HCT116 (cell line): ENCODE data around the gene RAB3B. TPM values are rescaled to one million over a fixed set of nuclear protein-coding genes. Genes with fewer than 3 reads are reported as not detected.

Experiments
- ATAC-seq: fragments of 200-7000 bp; cut with Tn5 transposase; 2 replicates; pipeline ENCODE4 v1.9.1; 2020; ENCODE audit warnings: mild to moderate bottlenecking, moderate library complexity
- BruUV-seq: library from RNA; stranded (reverse); fragments of 400-500 nt; replicated peaks from 2 replicates; lab custom pipeline; 2021; lab: Mats Ljungman, UMichigan
- CTCF ChIA-PET: fragments of 300-600 bp; sonication (Branson Sonifier 250); formaldehyde crosslinking; loops from one replicate; lab custom pipeline; 2021; ENCODE audit warnings: antibody characterized with exemption; lab: Charles Lee
- POLR2A ChIA-PET: fragments of 300-600, 350-600 bp; sonication (Branson Sonifier 250); formaldehyde crosslinking; loops from one replicate; lab custom pipeline; 2021; ENCODE audit warnings: antibody characterized with exemption; lab: Charles Lee
- RAD21 ChIA-PET, 2 experiments: fragments of 300-600 bp; sonication (Branson Sonifier 250); formaldehyde crosslinking; loops; one replicate each; lab custom pipeline; 2023; ENCODE audit warnings: low total read pairs in 2 of 2; ENCODE audit not compliant: uncharacterized antibody in 2 of 2, unreplicated experiment in 2 of 2, low non-redundant PET in 1 of 2; lab: Charles Lee
- DNase-seq: peaks from one replicate; pipeline ENCODE4 v3.0.0-alpha.2; 2010; ENCODE audit warnings: low read depth, low spot score
- H2AFZ ChIP-seq: fragments of 200-600 bp; shearing (Covaris generic), sonication (generic); 2 replicates; pipeline ENCODE4 v1.6.1; 2017; ENCODE audit warnings: low read depth, mixed run types, mixed read lengths, antibody characterized with exemption, low read length; ENCODE audit not compliant: poor library complexity, severe bottlenecking
- H3K27ac ChIP-seq: 2 replicates; pipeline ENCODE4 v1.5.1; 2012; ENCODE audit warnings: low read depth, low read length
- H3K27me3 ChIP-seq: fragments of 200-600 bp; sonication (generic); 2 replicates; pipeline ENCODE4 v1.6.1; 2016; ENCODE audit warnings: mixed run types, low read length, mixed read lengths; ENCODE audit not compliant: insufficient read depth
- H3K36me3 ChIP-seq, 2 experiments: fragments of 200-500 bp in 1 of 2; fragments of 200-600 bp in 1 of 2; sonication (Bioruptor generic) in 1 of 2; sonication (generic) in 1 of 2; 2 replicates each; pipeline versions ENCODE4 v1.5.1 to v1.6.1; 2014 to 2016; ENCODE audit warnings: low read length in 2 of 2, inconsistent platforms in 1 of 2, mixed read lengths in 1 of 2, mixed run types in 1 of 2; ENCODE audit not compliant: insufficient read depth in 2 of 2, control insufficient read depth in 1 of 2
- H3K4me1 ChIP-seq, 2 experiments: fragments of 200-600 bp in 1 of 2; sonication (generic) in 1 of 2; 2 replicates each; pipeline versions ENCODE4 v1.5.1 to v1.6.1; 2012 to 2017; ENCODE audit warnings: low read length in 2 of 2, inconsistent platforms in 1 of 2, mild to moderate bottlenecking in 1 of 2, mixed read lengths in 1 of 2, mixed run types in 1 of 2, moderate library complexity in 1 of 2; ENCODE audit not compliant: insufficient read depth in 2 of 2, control insufficient read depth in 1 of 2
- H3K4me2 ChIP-seq: fragments of 200-600 bp; sonication (generic); 2 replicates; pipeline ENCODE4 v1.6.1; 2017; ENCODE audit warnings: mixed run types, low read length, mixed read lengths
- H3K4me3 ChIP-seq, 2 experiments: fragments of 200-600 bp in 1 of 2; sonication (generic) in 1 of 2; replicated peaks in 1 of 2; 2 replicates each; pipeline ENCODE4 v1.5.1; 2011 to 2016; ENCODE audit warnings: low read length in 2 of 2, control low read depth in 1 of 2, low read depth in 1 of 2, mild to moderate bottlenecking in 1 of 2, mixed read lengths in 1 of 2, mixed run types in 1 of 2
- H3K79me2 ChIP-seq: fragments of 200-600 bp; sonication (generic); 2 replicates; pipeline ENCODE4 v1.6.1; 2017; ENCODE audit warnings: mild to moderate bottlenecking, mixed run types, low read length, moderate library complexity, mixed read lengths; ENCODE audit not compliant: insufficient read depth
- H3K9ac ChIP-seq: fragments of 200-600 bp; sonication (generic); 2 replicates; pipeline ENCODE4 v1.6.1; 2016; ENCODE audit warnings: low read length, mixed read lengths
- H3K9me2 ChIP-seq: fragments of 200-600 bp; sonication (generic), shearing (Covaris generic); 2 replicates; pipeline ENCODE4 v1.6.1; 2017; ENCODE audit warnings: mixed run types, mild to moderate bottlenecking, moderate library complexity; ENCODE audit not compliant: insufficient read depth
- H3K9me3 ChIP-seq, 2 experiments: fragments of 200-500 bp in 1 of 2; fragments of 200-600 bp in 1 of 2; sonication (Bioruptor generic) in 1 of 2; sonication (generic) in 1 of 2; 2 replicates each; pipeline ENCODE4 v1.6.1; 2014 to 2017; ENCODE audit warnings: low read length in 2 of 2, mixed read lengths in 2 of 2, inconsistent platforms in 1 of 2, low read depth in 1 of 2, mild to moderate bottlenecking in 1 of 2, mixed run types in 1 of 2, moderate library complexity in 1 of 2; ENCODE audit not compliant: control insufficient read depth in 1 of 2, insufficient read depth in 1 of 2
- H4K20me1 ChIP-seq: fragments of 200-600 bp; sonication (generic), shearing (Covaris generic); 2 replicates; pipeline ENCODE4 v1.6.1; 2017; ENCODE audit warnings: mixed run types, mild to moderate bottlenecking, moderate library complexity; ENCODE audit not compliant: insufficient read depth
- RAD21 ChIP-seq: IDR thresholded peaks from 2 replicates; pipeline ENCODE4 v1.6.1; 2012; ENCODE audit warnings: low read depth, mild to moderate bottlenecking
- TCF7L2 ChIP-seq: IDR thresholded peaks from 2 replicates; pipeline ENCODE4 v1.7.0; 2011; ENCODE audit warnings: borderline replicate concordance, inconsistent platforms; ENCODE audit not compliant: insufficient read depth, insufficient read length; ENCODE audit errors: extremely low read depth
- intact Hi-C: fragments of 100-400 bp; cut with micrococcal nuclease; formaldehyde crosslinking; loops from 2 replicates; pipeline ENCODE4 v1.10.0; 2022
- total RNA-seq: library from RNA; stranded (reverse); gene quantifications from one replicate; pipeline ENCODE4 v1.2.1, GENCODE V29; 2021; ENCODE audit not compliant: unreplicated experiment

Gene RAB3B
- total RNA-seq, 1 experiment from 2014 or later, result 15.1 TPM

DNA sequence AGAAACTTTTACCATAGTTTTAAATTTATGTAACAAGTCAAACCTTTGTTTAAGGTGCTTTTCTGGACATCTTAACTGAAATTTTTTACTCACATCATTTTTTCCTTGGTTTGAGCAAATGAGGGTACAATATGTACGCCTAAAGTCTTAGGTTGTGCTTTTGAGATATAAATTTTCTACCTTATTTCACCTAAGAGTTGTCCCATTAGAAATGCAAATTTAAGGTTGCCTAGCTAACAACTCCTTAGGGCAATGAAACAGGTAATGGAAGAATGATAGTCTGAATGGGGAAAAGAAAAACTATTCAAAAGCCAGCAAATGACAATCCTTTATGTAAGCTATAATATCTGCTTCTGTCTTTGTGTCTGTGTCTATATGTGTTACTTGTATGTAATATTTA, 131.6 kb downstream of the RAB3B start:
- Histone ChIP-seq H3K9me2 (no peaks in the 10 kb centered on the region), H3K4me3 (no peak overlapping the region), H3K4me2 (no peak overlapping the region), H3K36me3 (no peaks in the 10 kb centered on the region; a peak in 2 of 4 replicates), H3K9me3 (no peaks in the 10 kb centered on the region), H2AFZ (no peak overlapping the region), H3K27ac (no peak overlapping the region), H3K79me2 (peaks cover 81% of the 10 kb centered on the region), H4K20me1 (peaks cover 8% of the 10 kb centered on the region; the same call in 1 of the 2 replicates)
- ATAC-seq, result no peak
- BruUV-seq, result no TSS peak
- no peak for DNase-seq
- CTCF ChIA-PET, result no interaction called here
- intact Hi-C loops, result no loop called here
- TF ChIP-seq RAD21 (no peak), TCF7L2 (no peak)
- TF ChIP-seq, all 23 proteins: peak for 0
- ChIA-PET RAD21 (no interaction called here), POLR2A (no interaction called here)
- Histone ChIP-seq H3K27me3 (no peaks in the 10 kb centered on the region), H3K9ac (no peak overlapping the region), H3K4me1 (peaks cover 0 to 11% of the 10 kb centered on the region in 2 experiments; a peak in 1 of 4 replicates)

Other genes starting within 250 kb of the RAB3B start
- gene NRDC, start 112.0 kb downstream of the RAB3B start, total RNA-seq, result 182 TPM
- gene KTI12, start 43.1 kb upstream of the RAB3B start, total RNA-seq, result 8.2 TPM
- gene TXNDC12, start 64.5 kb upstream of the RAB3B start, total RNA-seq, result 82.8 TPM
- gene BTF3L4, start 65.6 kb upstream of the RAB3B start, total RNA-seq, result 56.6 TPM
- gene ZFYVE9, start 151.4 kb upstream of the RAB3B start, total RNA-seq, result 14.2 TPM